Esophagus muscularis mucosa (tissue), 3 donors: ENCODE measurements around the gene TBL3.

Experiments
- CTCF ChIP-seq, 3 experiments: fragments of 200-600 bp in 2 of 3; fragments of 450-650 bp in 1 of 3; sonication (generic) in 2 of 3; IDR thresholded peaks; one replicate each; pipeline ENCODE4 v1.5.1; 2017 to 2019; ENCODE audit warnings: antibody characterized with exemption in 3 of 3, mild to moderate bottlenecking in 2 of 3, moderate library complexity in 1 of 3
- POLR2A ChIP-seq: fragments of 450-650 bp; IDR thresholded peaks from one replicate; pipeline ENCODE4 v1.6.1; 2017; ENCODE audit warnings: antibody characterized with exemption, moderate library complexity, mild to moderate bottlenecking, low read depth

DNA sequence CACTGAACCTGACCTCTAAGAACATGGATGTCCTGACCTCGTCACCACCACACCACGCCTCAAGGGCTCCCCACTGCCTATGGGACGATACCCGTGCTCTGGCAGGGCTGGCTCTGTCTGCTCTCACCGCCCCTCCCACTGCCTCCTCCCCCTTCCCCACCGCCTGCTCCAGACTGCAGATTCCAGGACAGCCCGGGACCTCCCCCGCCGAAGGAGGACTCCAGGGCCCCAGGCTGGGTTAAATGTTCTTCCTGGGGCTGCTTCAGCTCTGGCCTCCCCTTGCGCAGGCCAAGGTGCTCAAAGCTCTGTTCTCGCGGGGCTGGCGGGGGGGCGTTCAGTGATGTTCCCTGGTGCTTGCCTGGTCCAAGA lies 50.9 kb downstream of the TBL3 start:
- TF ChIP-seq CTCF (IDR thresholded peaks at IDR 0.05), result no peak
- TF ChIP-seq POLR2A, result no peak
